Epithelial cell of prostate (primary cell): ENCODE results near the gene TWIST1.

Experiments
- DNase-seq: peaks from one replicate; pipeline ENCODE4 v3.0.0-alpha.2; 2011; ENCODE audit warnings: low read depth, low spot score
- H3K27ac ChIP-seq: fragments of 450-650 bp; 2 replicates; pipeline ENCODE4 v1.5.1; 2017; ENCODE audit warnings: mild to moderate bottlenecking

The TWIST1 gene

DNA sequence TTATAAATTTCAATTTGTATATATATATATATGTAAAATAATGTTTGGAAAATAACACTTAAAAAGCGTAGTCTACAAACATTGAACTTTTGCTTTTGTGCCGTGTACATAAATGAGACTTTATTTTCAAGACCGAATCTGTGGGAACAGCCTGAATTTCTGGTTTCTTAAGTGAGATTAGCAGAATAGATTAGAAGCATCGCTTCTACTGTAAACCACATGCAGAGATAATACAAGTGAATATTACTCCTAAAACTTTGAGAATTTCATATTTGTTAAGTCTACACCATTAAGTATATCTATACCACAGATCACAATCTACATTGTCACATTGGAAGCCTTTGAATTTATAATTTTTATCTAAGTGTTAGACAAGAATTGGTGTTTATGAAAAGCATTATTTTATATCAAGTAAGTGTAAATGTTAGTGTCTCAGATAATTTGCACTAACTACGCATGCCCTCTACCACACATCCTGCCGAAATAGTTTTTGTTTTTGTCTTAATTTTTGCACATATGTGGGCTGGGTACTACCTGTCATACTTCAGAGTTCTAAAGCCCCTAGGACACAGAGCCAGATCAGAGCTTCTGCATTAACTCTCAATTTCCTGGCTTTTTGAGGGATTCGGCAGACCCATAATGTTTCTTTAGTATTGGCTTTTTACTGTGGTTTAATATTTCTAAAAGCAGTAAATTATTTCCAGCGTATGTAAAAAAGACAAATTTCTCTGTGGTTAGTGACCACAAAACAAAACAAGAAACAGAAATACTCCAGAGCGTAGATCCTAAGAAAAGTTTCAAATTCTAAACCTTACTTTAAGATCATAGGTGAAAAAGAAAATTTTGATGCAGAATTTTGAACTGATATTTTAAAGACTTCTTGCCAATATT, 20.0 kb downstream of the TWIST1 start:
- DNase-seq = no peak
- H3K27ac ChIP-seq = no peak overlapping the region

DNA sequence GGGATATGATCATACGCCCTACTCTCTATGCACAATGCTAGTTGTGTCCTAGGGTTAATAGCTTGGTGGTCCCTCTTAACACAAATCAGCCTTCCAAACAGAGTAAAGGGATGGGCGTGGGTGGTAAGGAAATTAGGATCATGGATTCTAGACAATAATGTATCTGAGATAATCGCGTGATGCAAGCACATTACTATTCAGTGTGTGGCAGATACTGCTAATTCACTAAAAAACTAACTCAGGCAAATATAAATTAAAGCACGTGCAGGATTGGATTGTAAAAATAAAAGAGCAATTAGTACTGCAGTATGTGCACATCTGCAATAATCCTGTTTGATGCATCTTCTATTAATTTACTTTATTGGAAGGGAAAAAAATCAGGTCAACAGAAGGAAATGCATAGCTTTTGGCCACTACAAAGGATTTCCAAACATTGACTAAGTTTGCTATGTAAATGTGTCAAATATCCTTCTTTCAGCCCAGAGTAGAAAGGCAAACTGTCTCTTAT, 22.0 kb downstream of the TWIST1 start:
- H3K27ac ChIP-seq = no peak overlapping the region
- no peak for DNase-seq

DNA sequence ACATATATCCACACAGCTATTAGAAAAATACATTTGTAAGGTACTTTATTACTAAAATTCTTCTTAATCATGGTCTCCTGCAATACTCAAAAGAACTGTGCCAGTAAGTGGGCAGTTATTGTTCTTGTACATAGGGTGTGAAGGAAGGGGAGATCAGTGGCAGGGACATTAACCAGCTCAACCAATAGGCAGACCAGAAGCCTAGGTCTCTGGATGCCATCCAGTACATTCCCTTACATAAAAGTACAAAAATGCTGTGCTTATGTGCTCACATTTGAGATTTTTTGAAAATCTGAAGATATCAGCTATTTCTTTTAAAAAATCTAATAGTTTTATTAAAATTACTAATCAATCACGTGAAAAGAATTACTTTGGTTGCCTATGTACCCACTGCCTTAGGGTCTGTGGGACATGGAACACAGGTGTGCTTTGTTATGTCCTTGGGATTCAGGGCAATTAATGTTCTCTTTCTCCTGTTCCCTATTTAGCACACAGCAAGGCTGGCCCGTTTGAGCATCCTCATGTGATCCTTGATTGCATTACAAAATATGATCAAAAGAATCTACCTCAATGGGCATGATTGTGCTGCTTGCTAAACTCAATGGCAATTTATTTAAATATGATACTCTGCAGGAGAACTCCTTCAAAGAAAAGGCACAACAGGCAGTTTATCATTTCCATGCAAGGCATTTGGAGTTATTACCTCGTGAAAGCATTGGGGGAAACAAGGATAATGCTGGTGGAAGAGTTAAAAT, 22.7 kb downstream of the TWIST1 start:
- no peak for DNase-seq
- no peak overlapping the region for H3K27ac ChIP-seq

DNA sequence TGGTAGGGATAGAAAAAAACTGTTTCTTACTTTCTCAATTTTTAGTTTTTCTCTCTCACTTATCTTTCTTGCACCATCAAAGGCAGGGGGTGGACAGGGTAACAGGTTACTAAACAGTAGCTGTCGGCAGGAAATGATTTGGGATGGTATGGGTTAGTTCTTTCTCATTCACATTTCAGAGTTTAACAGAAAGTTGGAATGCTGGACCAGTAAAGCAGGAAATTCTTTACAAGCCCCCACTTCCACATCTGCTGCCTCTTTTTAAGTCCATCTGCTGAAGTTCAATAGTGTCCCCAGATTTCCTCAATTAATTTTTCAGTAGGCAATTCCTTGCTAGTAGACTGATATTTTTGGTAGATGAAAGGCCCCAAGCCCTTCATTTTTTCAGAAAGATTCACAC, 23.3 kb downstream of the TWIST1 start:
- H3K27ac ChIP-seq = no peak overlapping the region
- no peak for DNase-seq

DNA sequence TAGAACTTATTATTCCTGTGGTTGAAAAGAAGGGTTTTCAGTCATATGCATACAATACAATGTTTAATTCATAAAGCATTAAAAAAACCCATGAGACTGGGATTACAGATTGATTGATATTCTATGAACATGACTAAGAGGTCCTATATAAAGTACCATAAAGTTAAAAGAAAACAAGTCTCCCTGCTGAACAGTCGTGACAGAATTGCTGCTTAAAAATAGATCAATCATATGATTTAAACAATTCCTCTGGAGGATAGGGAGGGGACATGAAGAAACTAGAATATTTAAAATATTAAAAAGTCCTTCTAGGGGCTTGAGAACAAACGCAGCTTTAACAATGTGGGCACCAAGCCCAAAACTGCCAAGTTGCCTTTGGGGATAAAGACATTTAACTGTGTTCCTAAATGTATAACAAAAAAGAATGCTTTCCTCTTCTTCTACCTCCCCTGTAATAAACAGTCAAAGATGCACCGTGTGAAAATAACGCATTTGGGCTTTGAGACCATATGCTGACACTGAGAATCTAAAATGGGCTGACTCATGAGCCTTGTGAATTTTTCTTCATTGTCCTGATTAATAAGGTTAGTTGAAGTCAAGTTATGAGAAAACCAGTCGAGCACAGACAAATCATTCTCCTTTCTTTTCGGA, 25.8 kb downstream of the TWIST1 start:
- no peak for DNase-seq
- no peak overlapping the region for H3K27ac ChIP-seq

DNA sequence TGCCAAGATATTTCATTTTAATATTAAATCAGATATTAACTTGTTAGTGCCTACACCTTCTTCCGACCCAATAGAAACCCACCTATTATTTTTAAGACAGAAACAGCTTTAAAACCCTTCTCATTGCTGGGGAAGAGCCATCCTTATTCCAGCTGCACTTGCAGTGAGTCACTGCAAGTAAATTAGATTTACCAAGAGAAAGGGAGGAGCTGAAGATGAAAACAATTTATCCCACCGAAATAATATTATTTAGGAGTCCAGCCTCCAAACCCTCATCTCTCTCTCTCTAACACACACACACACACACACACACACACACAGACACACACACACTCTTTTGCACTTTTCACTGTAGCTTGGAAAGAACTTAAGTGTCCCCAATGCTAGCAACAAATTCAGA, 26.9 kb downstream of the TWIST1 start:
- DNase-seq = no peak
- H3K27ac ChIP-seq = no peak overlapping the region

DNA sequence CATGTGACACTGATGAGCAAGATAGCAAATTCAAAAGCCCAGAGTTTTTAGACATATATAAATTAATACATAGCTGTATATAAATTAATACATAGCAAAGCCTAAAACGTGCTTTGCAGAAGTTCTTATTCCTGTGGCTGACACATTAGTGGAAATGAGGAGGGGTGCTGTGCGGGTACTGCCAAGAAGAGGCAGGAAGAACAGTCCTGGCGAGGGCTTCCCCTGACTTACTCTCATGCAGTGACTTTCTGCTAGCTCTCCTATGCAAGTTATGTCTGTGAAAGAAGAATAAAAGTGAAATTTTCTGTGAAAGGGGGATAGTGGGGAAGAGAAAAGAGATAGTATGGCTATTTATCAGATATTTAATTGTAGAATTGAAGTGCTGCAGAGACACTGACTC, 27.6 kb downstream of the TWIST1 start:
- DNase-seq = no peak
- H3K27ac ChIP-seq = no peak overlapping the region

DNA sequence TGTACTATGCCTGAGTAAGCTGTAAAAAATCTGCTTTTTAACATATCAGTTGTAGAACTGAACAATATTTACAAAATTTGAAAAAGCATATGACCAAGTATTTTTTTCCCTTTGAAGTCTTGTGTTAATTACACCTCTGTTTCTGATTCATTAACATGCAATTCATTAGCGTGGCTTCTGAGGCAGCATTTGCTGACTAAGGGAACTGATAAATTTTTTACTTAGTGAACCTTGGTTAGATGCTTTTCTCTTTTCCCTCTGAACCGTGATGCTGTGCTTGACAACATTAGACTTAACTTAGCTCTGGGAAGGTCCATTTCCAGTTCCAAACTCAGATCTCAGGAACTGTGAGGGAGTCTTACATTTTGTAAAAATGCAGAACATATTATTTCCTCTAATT, 28.1 kb downstream of the TWIST1 start:
- DNase-seq = no peak
- no peak overlapping the region for H3K27ac ChIP-seq

DNA sequence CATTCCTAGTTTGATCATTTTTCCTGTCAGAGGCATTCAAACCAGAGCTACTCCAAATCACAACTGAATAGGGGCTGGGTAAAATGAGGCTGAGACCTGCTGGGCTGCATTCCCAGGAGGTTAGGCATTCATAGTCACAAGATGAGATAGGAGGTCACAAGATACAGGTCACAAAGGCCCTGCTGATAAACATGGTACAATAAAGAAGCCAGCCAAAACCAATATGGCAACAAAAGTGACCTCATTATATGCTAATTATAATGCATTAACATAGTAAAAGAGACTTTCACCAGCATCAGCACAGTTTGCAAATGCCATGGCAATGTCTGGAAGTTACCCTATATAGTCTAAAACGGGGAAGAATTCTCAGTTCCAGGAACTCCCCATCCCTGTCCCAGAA, 37.3 kb downstream of the TWIST1 start:
- DNase-seq = no peak
- peak overlapping the region; percentile 33 for H3K27ac ChIP-seq

DNA sequence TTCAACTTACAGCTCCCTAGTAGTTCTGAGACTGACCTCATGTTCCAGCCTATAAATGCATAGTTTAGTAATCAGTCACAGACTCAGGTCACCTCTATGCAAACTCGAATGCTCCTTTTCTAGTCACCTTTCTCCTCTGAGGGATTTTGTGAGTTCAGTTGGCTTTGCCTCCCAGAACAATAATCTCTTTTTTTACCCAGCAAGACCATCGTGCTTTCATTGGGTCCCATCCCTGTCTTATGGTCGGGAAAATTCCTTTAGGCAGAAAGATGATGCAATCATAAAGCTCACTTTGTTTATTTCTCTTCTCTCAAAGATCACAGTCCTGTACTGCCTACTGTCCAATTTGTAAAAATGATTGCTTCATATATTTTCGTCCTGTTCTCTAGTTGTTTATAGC, 38.4 kb downstream of the TWIST1 start:
- H3K27ac ChIP-seq = peak overlapping the region; percentile 33
- no peak for DNase-seq

DNA sequence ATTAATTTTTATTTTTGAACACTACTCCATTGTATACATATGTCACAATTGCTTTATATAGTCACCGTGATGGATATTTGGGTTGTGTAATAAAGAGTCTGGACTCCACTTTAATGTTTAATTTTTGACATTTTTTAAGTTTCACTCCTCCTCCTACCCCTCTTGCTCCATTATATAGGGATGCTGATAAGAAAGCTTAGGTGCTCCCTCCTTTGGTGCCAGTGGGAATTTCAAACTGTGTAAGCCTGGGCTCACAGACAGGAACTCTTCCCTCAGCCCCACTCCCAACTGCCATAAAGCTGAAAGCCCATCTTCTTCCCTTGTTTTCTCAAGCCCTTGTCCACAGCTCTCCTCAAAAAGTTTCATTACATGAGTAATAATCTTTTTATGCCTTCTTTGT, 47.6 kb downstream of the TWIST1 start:
- DNase-seq = no peak
- no peak overlapping the region for H3K27ac ChIP-seq

DNA sequence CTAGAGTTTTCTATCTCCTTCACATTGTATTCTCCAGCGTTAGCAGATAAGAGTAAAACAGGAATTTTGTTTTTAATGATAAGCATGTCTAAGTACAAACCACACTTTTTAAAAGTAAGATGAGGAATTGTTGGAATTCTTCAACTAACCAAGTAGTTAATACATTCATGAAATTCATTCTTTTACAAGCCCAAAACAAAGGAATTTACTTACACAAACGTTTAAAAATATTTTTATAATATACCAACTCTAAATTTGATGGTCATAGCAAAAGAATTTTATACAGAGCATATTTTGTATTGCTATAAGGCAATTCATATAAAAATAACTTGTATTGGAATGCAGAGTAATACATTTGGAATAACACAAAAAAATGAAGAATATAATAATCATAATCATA, 51.3 kb downstream of the TWIST1 start:
- no peak overlapping the region for H3K27ac ChIP-seq
- no peak for DNase-seq
